K562 (cell line): ENCODE data around the gene C5orf24. TPM values are rescaled to one million over a fixed set of nuclear protein-coding genes. Genes with fewer than 3 reads are reported as not detected.

Source experiments
- ATAC-seq: fragments of 200-7000 bp; cut with Tn5 transposase; 3 replicates; pipeline ENCODE4 v1.9.1; 2020; ENCODE audit warnings: moderate library complexity
- BruUV-seq: library from RNA; stranded (reverse); fragments of 400-500 nt; replicated peaks from 2 replicates; lab custom pipeline; 2021; lab: Mats Ljungman, UMichigan
- CTCF ChIA-PET: fragments of 300-600 bp; formaldehyde crosslinking; extraction: SDS; loops from one replicate; lab custom pipeline; 2021; ENCODE audit warnings: low intra/inter-chr PET ratio; lab: Yijun Ruan, JAX
- POLR2A ChIA-PET: fragments of 300-600, 350-650 bp; sonication (Branson Sonifier 250); formaldehyde crosslinking; extraction: SDS; loops from one replicate; lab custom pipeline; 2021; ENCODE audit warnings: antibody characterized with exemption, inconsistent platforms; lab: Yijun Ruan, JAX
- DNase-seq, 4 experiments: peaks; one replicate each; pipeline versions ENCODE4 v3.0.0 to v3.0.0-alpha.2; 2011 to 2018; ENCODE audit warnings: low spot score in 3 of 4, mixed read lengths in 3 of 4; ENCODE audit errors: extremely low read depth in 1 of 4
- FAIRE-seq: peaks from 2 replicates; lab custom pipeline; 2011; peaks lifted over from hg19 to GRCh38; lab: Jason Lieb, UNC
- H2AFZ ChIP-seq: 2 replicates; pipeline ENCODE4 v1.6.0; 2011; ENCODE audit warnings: low read depth, low read length, control low read depth, inconsistent platforms
- H3K27ac ChIP-seq: fragments of 200-600 bp; 3 replicates; pipeline ENCODE4 v1.8.0; 2011; ENCODE audit warnings: low read depth, mild to moderate bottlenecking, control low read depth, inconsistent platforms, low read length, moderate library complexity, mixed read lengths; ENCODE audit errors: extremely low read depth
- H3K27me3 ChIP-seq, 2 experiments: fragments of 300-600 bp in 1 of 2; 2 replicates in 1 of 2; 3 replicates in 1 of 2; pipeline versions ENCODE4 v1.6.0 to v1.8.0; 2011; ENCODE audit warnings: inconsistent platforms in 2 of 2, low read length in 2 of 2, mild to moderate bottlenecking in 1 of 2, mixed read lengths in 1 of 2, moderate library complexity in 1 of 2; ENCODE audit not compliant: control insufficient read depth in 2 of 2, insufficient read depth in 2 of 2
- H3K36me3 ChIP-seq: fragments of 300-600 bp; 3 replicates; pipeline ENCODE4 v1.8.0; 2011; ENCODE audit warnings: mild to moderate bottlenecking, low read length, inconsistent platforms; ENCODE audit not compliant: control insufficient read depth, insufficient read depth
- H3K4me1 ChIP-seq, 2 experiments: fragments of 200-600 bp in 1 of 2; replicated peaks in 1 of 2; 2 replicates in 1 of 2; 3 replicates in 1 of 2; pipeline versions ENCODE4 v1.5.1 to v1.8.0; 2011; ENCODE audit warnings: inconsistent platforms in 2 of 2, low read length in 2 of 2, mild to moderate bottlenecking in 1 of 2, mixed read lengths in 1 of 2, moderate library complexity in 1 of 2; ENCODE audit not compliant: control insufficient read depth in 2 of 2, insufficient read depth in 2 of 2
- H3K4me2 ChIP-seq: 2 replicates; pipeline ENCODE4 v1.6.1; 2011; ENCODE audit warnings: low read length, control low read depth, inconsistent platforms, mixed read lengths; ENCODE audit not compliant: insufficient read depth
- H3K4me3 ChIP-seq: fragments of 200-600 bp; sonication (generic), shearing (Covaris generic); 2 replicates; pipeline ENCODE4 v1.5.1; 2016; ENCODE audit warnings: control low read depth, inconsistent platforms
- H3K79me2 ChIP-seq: fragments of 200-600 bp; 3 replicates; pipeline ENCODE4 v1.8.0; 2011; ENCODE audit warnings: low read length, inconsistent platforms; ENCODE audit not compliant: control insufficient read depth, insufficient read depth
- H3K9ac ChIP-seq, 2 experiments: 2 replicates each; pipeline versions ENCODE4 v1.6.0 to v1.6.1; 2011; ENCODE audit warnings: low read depth in 2 of 2, low read length in 2 of 2, control low read depth in 1 of 2, inconsistent platforms in 1 of 2, mild to moderate bottlenecking in 1 of 2, mixed read lengths in 1 of 2; ENCODE audit not compliant: insufficient read depth in 1 of 2
- H3K9me1 ChIP-seq: one replicate; pipeline ENCODE4 v1.6.0; 2011; ENCODE audit warnings: inconsistent platforms, mild to moderate bottlenecking, low read length, moderate library complexity; ENCODE audit not compliant: control insufficient read depth, insufficient read depth
- H3K9me3 ChIP-seq: replicated peaks from 2 replicates; pipeline ENCODE4 v1.5.1; 2011; ENCODE audit warnings: low read depth, low read length, inconsistent platforms; ENCODE audit not compliant: control insufficient read depth, insufficient read depth
- H4K20me1 ChIP-seq: replicated peaks from 2 replicates; pipeline ENCODE4 v1.6.1; 2011; ENCODE audit warnings: low read length, inconsistent platforms, mixed read lengths; ENCODE audit not compliant: control insufficient read depth, insufficient read depth
- E2F3 ChIP-seq: fragments of 250-450 bp; sonication (Bioruptor Pico); IDR thresholded peaks from 2 replicates; pipeline ENCODE4 v1.4.0; 2020; ENCODE audit warnings: mild to moderate bottlenecking
- KDM4B ChIP-seq, 2 experiments: fragments of 450-650 bp in 1 of 2; sonication (generic) in 1 of 2; IDR thresholded peaks; 2 replicates each; pipeline ENCODE4 v1.6.1; 2016 to 2017; ENCODE audit warnings: borderline replicate concordance in 2 of 2, antibody characterized with exemption in 1 of 2, low read depth in 1 of 2, mild to moderate bottlenecking in 1 of 2
- WGBS: fragments of 100-300 bp; shearing (Covaris generic); methylation state at CpG from one replicate; pipeline ENCODE4 v1.1.6; 2016; ENCODE audit warnings: low coverage, mixed read lengths; ENCODE audit not compliant: insufficient coverage; ENCODE audit errors: missing lambda C conversion rate; 5-methylcytosine and 5-hydroxymethylcytosine counted together
- in situ Hi-C: fragments of 300-500 bp; cut with MboI; formaldehyde crosslinking; loops from 4 replicates; pipeline ENCODE4 v1.15.0; 2018; ENCODE audit warnings: inconsistent platforms, mixed read lengths
- intact Hi-C: fragments of 100-400 bp; cut with micrococcal nuclease; formaldehyde crosslinking; loops from 2 replicates; pipeline ENCODE4 v1.14.2; 2022
- polyA plus RNA-seq, 8 experiments: library from polyadenylated mRNA; depleted of rRNA in 4 of 8; stranded (reverse) in 5 of 8; unstranded in 3 of 8; fragments of >200 nt; fragmentation: Nextera tagmentation in 2 of 8; fragmentation: Illumina TruSeq in 1 of 8; extraction: Ambion mirVana in 2 of 8; extraction: Trizol in 1 of 8; gene quantifications; 2 replicates each; pipeline versions ENCODE4 v1.2.1 to v1.2.3, GENCODE V29; 2011 to 2014; ENCODE audit warnings: inconsistent platforms in 1 of 8, missing spikeins in 1 of 8
- total RNA-seq, 7 experiments: library from RNA; depleted of rRNA in 6 of 7; stranded (reverse); fragments of >200 nt in 6 of 7; fragmentation: Illumina TruSeq in 2 of 7; extraction: Trizol in 2 of 7; gene quantifications; 2 replicates each; pipeline versions ENCODE4 v1.2.1 to v1.2.3, GENCODE V29; 2011 to 2021; ENCODE audit warnings: low replicate concordance in 1 of 7
- TF ChIP-seq, protein P1 (sequence below), 2 experiments: IDR thresholded peaks; 2 replicates each; pipeline ENCODE4 v1.6.1; 2012; ENCODE audit warnings: improper control_type of control experiment in 2 of 2, low read depth in 2 of 2, low read length in 2 of 2, borderline replicate concordance in 1 of 2

Gene C5orf24
- total and polyA plus RNA-seq, 9 of the 15 experiments (the other 6 are each of a cell fraction or from before 2014, with no cell fraction given): 8.9 to 38.6 (median 28.4) TPM

DNA sequence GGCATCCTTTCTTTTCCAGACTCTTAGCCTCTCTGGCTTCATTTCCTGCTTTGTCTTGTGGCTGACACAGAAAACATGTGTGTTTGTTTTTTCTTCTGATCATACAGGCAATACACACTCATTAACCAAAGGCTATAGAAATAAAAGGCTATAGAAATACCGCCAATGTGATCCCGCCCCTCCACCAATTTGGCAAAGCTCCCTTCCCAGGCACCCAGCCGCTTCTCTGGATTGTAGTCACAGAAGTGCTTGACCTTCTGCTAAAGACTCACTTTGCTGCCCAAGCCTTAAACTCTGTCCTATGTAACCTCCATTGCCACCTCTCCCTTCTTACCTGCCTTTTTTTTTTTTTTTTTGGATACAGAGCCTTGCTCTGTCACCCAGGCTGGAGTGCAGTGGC is 33.7 kb downstream of the C5orf24 start:
- BruUV-seq: no TSS peak
- Histone ChIP-seq H3K9me1 (no peaks in the 10 kb centered on the region), H3K4me2 (no peak overlapping the region), H3K79me2 (peaks cover 8% of the 10 kb centered on the region; the same call in 2 of the 3 replicates), H3K4me3 (no peak overlapping the region), H2AFZ (no peak overlapping the region), H3K36me3 (no peaks in the 10 kb centered on the region), H3K27ac (no peak overlapping the region), H4K20me1 (no peaks in the 10 kb centered on the region), H3K27me3 (no peaks in the 10 kb centered on the region), H3K4me1 (peaks cover 11 to 13% of the 10 kb centered on the region in 2 experiments; a peak in 4 of 5 replicates), H3K9ac (no peak overlapping the region), H3K9me3 (no peaks in the 10 kb centered on the region)
- FAIRE-seq (no peak), DNase-seq (no peak), ATAC-seq (no peak)
- WGBS: 70% methylated on average over 3 of the region's 3 CpGs
- intact Hi-C loops: no loop called here
- TF ChIP-seq, protein P1, sequence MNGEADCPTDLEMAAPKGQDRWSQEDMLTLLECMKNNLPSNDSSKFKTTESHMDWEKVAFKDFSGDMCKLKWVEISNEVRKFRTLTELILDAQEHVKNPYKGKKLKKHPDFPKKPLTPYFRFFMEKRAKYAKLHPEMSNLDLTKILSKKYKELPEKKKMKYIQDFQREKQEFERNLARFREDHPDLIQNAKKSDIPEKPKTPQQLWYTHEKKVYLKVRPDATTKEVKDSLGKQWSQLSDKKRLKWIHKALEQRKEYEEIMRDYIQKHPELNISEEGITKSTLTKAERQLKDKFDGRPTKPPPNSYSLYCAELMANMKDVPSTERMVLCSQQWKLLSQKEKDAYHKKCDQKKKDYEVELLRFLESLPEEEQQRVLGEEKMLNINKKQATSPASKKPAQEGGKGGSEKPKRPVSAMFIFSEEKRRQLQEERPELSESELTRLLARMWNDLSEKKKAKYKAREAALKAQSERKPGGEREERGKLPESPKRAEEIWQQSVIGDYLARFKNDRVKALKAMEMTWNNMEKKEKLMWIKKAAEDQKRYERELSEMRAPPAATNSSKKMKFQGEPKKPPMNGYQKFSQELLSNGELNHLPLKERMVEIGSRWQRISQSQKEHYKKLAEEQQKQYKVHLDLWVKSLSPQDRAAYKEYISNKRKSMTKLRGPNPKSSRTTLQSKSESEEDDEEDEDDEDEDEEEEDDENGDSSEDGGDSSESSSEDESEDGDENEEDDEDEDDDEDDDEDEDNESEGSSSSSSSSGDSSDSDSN (IDR thresholded peaks at IDR 0.05; ENCODE audit: borderline replicate concordance in 1 of 2, low read depth in 2 of 2, low read length in 2 of 2): no peak
- TF ChIP-seq E2F3 (CRISPR knock-in tag): no peak
- no peak for TF ChIP-seq KDM4B (IDR thresholded peaks at IDR 0.05; ENCODE audit: borderline replicate concordance in 2 of 2, low read depth in 1 of 2)
- ChIA-PET POLR2A (no interaction called here), CTCF (no interaction called here)
- in situ Hi-C loops: no loop called here
